Stimulated activated CD8-positive, alpha-beta memory T cell treated with anti-CD3 and anti-CD28 coated beads, Interleukin-7, amount 100 ng/mL, for 24 hours (primary cell): ENCODE results near the gene IBSP.

ENCODE experiments used
- DNase-seq: peaks from one replicate; pipeline ENCODE4 v3.0.0-alpha.2; 2020; ENCODE audit warnings: low read depth

IBSP gene

GRCh38 chr4:87838205-87838604, 38.9 kb downstream of the IBSP start:
- no peak for DNase-seq

- DNase-seq = no peak
These were observed 39.7 kb downstream of the IBSP start for GRCh38 chr4:87838890-87839591.

- no peak for DNase-seq
These were observed 40.2 kb downstream of the IBSP start for GRCh38 chr4:87839592-87839946.

DNA sequence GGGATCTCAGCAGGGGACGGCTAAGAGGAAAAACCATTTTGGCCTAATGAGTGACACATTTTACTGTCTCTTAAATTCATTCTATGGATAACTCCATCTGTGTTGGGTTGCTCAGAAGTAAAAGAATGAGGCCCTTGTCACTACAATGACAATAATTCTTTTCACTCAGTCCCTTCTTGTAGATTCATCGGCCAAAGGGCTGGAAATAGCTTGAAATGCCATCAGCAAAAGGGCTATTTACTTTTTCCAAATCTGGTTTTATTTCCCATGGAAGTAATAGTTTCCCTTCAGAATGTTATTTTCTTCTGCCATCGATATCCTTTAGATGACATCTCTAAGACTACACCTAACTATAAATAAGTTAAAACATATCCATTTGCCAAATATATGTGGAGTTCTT, 40.8 kb downstream of the IBSP start:
- DNase-seq = no peak

- DNase-seq = no peak
These were observed 44.6 kb downstream of the IBSP start for GRCh38 chr4:87843936-87844335.

DNA sequence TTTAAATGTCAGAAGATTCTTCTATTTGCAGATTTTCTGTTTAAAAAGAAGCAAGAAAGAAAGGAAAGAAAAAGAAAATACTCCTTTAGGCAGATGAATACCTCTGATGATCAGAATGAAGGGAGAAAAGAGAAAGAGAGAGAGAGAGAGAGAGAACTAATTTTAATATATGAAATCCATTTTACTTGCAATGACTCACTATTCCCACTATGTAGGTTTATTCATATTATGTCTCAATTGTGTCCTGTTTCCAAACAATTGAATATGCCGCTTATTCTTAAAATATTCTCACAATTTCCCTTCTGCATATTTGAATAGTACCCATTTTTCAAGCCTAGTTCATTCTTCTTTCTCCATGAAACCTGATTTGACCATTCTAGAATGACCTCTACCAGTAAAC, 45.1 kb downstream of the IBSP start:
- DNase-seq = no peak

DNA sequence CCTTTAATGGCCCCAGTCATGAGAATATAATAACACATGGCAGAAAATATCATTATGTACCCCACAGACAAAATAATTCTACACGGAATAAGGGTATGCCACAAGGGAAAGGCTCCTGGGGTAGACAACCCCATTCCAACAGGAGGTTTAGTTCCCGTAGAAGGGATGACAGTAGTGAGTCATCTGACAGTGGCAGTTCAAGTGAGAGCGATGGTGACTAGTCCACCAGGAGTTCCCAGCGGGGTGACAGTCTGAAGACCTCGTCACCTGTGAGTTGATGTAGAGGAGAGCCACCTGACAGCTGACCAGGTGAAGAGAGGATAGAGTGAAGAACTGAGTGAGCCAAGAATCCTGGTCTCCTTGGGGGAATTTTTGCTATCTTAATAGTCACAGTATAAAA, 46.9 kb downstream of the IBSP start:
- DNase-seq = no peak

DNA sequence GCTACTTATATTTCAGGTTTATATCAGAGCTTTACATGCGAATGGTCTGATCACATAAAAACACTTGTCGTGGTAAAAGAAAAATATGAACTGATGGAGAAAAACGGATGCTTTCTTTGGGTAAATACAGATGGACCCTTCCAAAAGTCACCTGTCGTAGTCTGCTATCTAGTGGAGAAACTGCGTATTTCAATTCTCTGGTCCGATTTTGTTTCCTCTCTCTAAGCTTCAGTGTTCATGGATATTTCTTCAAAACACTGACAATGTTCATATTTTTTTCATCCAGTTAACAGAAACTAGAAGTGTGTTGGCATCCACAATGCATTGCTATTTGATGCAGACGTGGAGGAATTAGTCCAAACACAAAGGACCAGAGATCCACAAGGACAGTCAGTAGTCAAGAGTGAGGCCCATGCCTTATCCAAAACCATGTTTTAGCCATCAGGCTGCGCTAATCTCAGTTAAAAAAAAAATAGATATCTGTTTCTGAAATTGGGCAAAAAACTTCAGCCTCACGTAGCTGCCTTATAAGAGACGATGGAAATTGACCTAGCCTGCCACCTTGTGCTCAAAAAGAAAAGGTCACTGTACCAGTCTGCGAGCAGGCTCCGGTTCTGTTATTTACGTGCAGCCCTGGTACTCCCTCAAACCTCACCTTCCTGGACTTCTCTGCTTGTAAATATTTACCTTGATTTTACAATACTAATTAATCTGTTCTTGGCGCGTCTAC, 49.4 kb downstream of the IBSP start:
- DNase-seq = no peak

- DNase-seq = no peak
These were observed 50.3 kb downstream of the IBSP start for GRCh38 chr4:87849612-87850011.

- DNase-seq = no peak
These were observed 52.0 kb downstream of the IBSP start for GRCh38 chr4:87851332-87851731.

DNA sequence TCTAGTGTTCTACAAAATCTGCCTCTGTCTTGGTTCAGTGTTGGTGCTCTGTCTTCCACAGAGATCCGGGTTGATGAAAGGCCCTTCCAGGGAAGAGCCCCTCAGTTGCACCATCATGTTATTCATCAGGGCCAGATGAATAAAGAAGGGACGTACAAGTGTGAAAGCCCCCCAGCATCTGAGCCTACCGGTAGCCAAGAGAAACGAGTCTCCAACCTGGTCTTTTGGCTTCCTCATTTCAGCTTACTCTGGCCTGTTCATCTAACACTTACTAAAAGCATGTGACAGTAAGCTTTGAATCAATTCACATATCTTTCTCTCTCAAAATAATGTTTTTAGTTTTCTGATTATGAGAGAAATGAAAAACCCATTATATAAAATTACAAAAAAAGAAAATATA, 52.6 kb downstream of the IBSP start:
- no peak for DNase-seq

DNA sequence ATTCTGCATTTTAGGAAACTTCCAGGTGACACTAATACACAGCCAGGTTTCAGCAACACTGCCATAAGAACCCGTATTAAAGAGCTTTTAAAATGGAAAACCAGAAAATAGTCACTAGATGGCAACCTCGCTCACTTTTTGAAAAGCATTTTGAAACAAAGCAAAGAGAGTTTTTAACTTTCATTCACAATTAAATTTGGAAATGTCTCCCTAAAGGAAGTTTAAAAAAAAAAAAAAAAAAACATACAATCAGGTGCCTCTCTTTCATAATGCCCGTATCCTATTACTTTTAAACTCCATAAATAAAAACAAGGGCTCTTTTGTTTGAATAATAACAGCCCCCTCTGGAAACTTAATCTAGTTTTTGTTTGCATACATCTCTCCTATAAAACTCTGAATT, 53.8 kb downstream of the IBSP start:
- no peak for DNase-seq

GRCh38 chr4:87853891-87854290, 54.5 kb downstream of the IBSP start:
- no peak for DNase-seq

GRCh38 chr4:87855559-87855958, 56.2 kb downstream of the IBSP start:
- no peak for DNase-seq

DNA sequence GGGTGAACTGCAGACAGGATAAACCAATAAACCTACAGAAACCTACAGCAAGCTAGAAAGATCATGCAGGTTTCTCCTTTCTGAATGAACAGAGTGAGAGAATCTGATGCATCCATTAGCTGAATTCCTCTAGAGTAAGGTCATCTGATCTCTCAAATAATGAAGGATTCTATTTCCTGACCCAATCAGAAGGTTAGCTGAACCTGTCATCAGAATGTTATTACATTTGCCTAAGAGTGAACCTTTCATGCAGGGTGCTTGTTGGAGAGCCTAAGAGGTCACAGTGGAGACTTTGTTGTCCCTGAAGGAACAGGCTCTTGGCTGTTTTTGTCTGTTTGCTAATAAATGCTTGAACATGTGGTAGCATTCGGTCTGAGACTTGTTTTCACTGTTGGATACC, 57.5 kb downstream of the IBSP start:
- DNase-seq = no peak

DNA sequence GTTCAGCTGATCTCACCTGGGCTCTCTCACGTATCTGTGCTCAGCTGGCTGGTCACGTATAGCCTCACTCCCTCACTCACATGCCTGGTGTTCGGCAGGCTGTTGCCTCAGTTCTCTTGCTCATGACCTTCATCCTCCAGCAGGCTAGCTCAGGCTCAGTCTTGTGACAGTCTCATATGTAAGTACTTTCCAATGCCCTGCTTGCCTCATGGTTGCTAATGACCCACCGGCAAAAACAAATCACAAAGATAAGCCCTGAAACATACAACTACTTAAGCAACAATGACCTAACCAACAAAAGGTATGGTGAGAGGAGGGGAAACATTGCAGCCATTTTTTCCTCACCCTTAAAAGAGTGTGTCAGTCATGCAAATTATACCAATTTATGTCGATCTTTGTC, 58.4 kb downstream of the IBSP start:
- DNase-seq = no peak
